Uterus (tissue), 2 donors: Measurements from ENCODE around the gene UNKL.

Source experiments
- POLR2A ChIP-seq, 2 donors: fragments of 450-650 bp; IDR thresholded peaks; one replicate each; pipeline ENCODE4 v1.6.1; 2016; ENCODE audit warnings: antibody characterized with exemption in 2 of 2, mild to moderate bottlenecking in 1 of 2, moderate library complexity in 1 of 2
- TF ChIP-seq, protein P1 (sequence below), 4 experiments: fragments of 200-600 bp in 2 of 4; fragments of 450-650 bp in 2 of 4; sonication (generic) in 2 of 4; IDR thresholded peaks; one replicate each; pipeline ENCODE4 v1.5.1; 2016 to 2019; ENCODE audit warnings: antibody characterized with exemption in 4 of 4, mild to moderate bottlenecking in 2 of 4, moderate library complexity in 1 of 4

- TF ChIP-seq, protein P1, sequence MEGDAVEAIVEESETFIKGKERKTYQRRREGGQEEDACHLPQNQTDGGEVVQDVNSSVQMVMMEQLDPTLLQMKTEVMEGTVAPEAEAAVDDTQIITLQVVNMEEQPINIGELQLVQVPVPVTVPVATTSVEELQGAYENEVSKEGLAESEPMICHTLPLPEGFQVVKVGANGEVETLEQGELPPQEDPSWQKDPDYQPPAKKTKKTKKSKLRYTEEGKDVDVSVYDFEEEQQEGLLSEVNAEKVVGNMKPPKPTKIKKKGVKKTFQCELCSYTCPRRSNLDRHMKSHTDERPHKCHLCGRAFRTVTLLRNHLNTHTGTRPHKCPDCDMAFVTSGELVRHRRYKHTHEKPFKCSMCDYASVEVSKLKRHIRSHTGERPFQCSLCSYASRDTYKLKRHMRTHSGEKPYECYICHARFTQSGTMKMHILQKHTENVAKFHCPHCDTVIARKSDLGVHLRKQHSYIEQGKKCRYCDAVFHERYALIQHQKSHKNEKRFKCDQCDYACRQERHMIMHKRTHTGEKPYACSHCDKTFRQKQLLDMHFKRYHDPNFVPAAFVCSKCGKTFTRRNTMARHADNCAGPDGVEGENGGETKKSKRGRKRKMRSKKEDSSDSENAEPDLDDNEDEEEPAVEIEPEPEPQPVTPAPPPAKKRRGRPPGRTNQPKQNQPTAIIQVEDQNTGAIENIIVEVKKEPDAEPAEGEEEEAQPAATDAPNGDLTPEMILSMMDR (IDR thresholded peaks at IDR 0.05): no peak
- TF ChIP-seq POLR2A (IDR thresholded peaks at IDR 0.05): no peak
Observed at GRCh38 chr16:1424028-1424427, 9.5 kb upstream of the UNKL start.
